ENCODE results near the gene KIAA1958. TPM values are rescaled to one million over a fixed set of nuclear protein-coding genes. Genes with fewer than 3 reads are reported as not detected.

The KIAA1958 gene
- total and polyA plus RNA-seq, 2 experiments from 2014 or later = 9.9 to 20.1 TPM

- Histone ChIP-seq H3K27me3 (no peaks in the 10 kb centered on the region), H3K9me3 (ENCODE audit: low read depth) (no peaks in the 10 kb centered on the region), H3K36me3 (no peaks in the 10 kb centered on the region), H3K27ac (no peak overlapping the region), H3K4me1 (ENCODE audit: low read depth) (no peaks in the 10 kb centered on the region), H3K4me3 (no peak overlapping the region)
- DNase-seq (ENCODE audit: low read depth in 1 of 2, low spot score in 1 of 2) = no peak
- TF ChIP-seq CTCF (IDR thresholded peaks at IDR 0.05; ENCODE audit: low read depth, low read length) = no peak
Measured at GRCh38 chr9:112520069-112520468, 33.4 kb downstream of the KIAA1958 start.

GRCh38 chr9:112520656-112521055, 34.0 kb downstream of the KIAA1958 start:
- H3K27me3 ChIP-seq = no peaks in the 10 kb centered on the region
- no peaks in the 10 kb centered on the region for H3K9me3 ChIP-seq (ENCODE audit: low read depth)
- no peak overlapping the region for H3K4me3 ChIP-seq
- H3K36me3 ChIP-seq = no peaks in the 10 kb centered on the region
- H3K27ac ChIP-seq = no peak overlapping the region
- TF ChIP-seq CTCF (IDR thresholded peaks at IDR 0.05; ENCODE audit: low read depth, low read length) = no peak
- DNase-seq (ENCODE audit: low read depth in 1 of 2, low spot score in 1 of 2) = no peak
- no peaks in the 10 kb centered on the region for H3K4me1 ChIP-seq (ENCODE audit: low read depth)

GRCh38 chr9:112526973-112527372, 40.3 kb downstream of the KIAA1958 start:
- Histone ChIP-seq H3K4me1 (ENCODE audit: low read depth) (peaks cover 7% of the 10 kb centered on the region), H3K9me3 (ENCODE audit: low read depth) (no peaks in the 10 kb centered on the region)
- no peak for TF ChIP-seq CTCF (IDR thresholded peaks at IDR 0.05; ENCODE audit: low read depth, low read length)

DNA sequence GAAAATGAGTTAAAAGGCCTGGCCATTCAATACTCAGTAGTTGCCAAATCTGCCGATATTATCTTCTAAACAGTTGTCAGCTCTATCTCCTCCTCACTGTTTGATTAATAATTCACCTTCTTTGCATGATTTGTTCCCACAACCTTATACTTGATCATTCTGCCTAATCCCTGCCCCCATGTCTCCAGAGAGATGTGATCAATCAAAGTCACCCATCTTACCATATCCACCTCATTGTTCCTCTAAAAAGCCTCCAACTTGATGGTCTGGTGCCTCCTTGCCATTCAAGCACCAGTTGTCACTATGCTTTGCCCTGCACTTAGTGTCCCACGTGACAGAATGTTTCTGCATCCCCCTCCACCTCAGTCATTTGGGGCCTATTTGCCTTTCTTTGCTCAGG, 41.3 kb downstream of the KIAA1958 start:
- no peaks in the 10 kb centered on the region for H3K36me3 ChIP-seq
- no peaks in the 10 kb centered on the region for H3K9me3 ChIP-seq (ENCODE audit: low read depth)
- H3K4me3 ChIP-seq = no peak overlapping the region
- peaks cover 10% of the 10 kb centered on the region for H3K4me1 ChIP-seq (ENCODE audit: low read depth)
- TF ChIP-seq CTCF (IDR thresholded peaks at IDR 0.05; ENCODE audit: low read depth, low read length) = no peak
- no peak overlapping the region for H3K27ac ChIP-seq
- H3K27me3 ChIP-seq = no peaks in the 10 kb centered on the region
- DNase-seq (ENCODE audit: low read depth in 1 of 2, low spot score in 1 of 2) = no peak

More at GRCh38 chr9:112526973-112527372, 40.3 kb downstream of the KIAA1958 start:
- Histone ChIP-seq H3K36me3 (no peaks in the 10 kb centered on the region), H3K27ac (no peak overlapping the region), H3K27me3 (no peaks in the 10 kb centered on the region), H3K4me3 (no peak overlapping the region)
- no peak for DNase-seq (ENCODE audit: low read depth in 1 of 2, low spot score in 1 of 2)

GRCh38 chr9:112529316-112529715, 42.7 kb downstream of the KIAA1958 start:
- Histone ChIP-seq H3K36me3 (no peaks in the 10 kb centered on the region), H3K27me3 (no peaks in the 10 kb centered on the region)
- TF ChIP-seq CTCF (IDR thresholded peaks at IDR 0.05; ENCODE audit: low read depth, low read length) = no peak

GRCh38 chr9:112530751-112531205, 44.2 kb downstream of the KIAA1958 start:
- Histone ChIP-seq H3K4me1 (ENCODE audit: low read depth) (peaks cover 10% of the 10 kb centered on the region), H3K4me3 (no peak overlapping the region), H3K36me3 (no peaks in the 10 kb centered on the region), H3K27me3 (no peaks in the 10 kb centered on the region), H3K9me3 (ENCODE audit: low read depth) (no peaks in the 10 kb centered on the region), H3K27ac (no peak overlapping the region)
- peak in 1 of 2 donors; percentile 18 for DNase-seq (ENCODE audit: low read depth in 1 of 2, low spot score in 1 of 2)
- no peak for TF ChIP-seq CTCF (IDR thresholded peaks at IDR 0.05; ENCODE audit: low read depth, low read length)

More at GRCh38 chr9:112529316-112529715, 42.7 kb downstream of the KIAA1958 start:
- peaks cover 10% of the 10 kb centered on the region for H3K4me1 ChIP-seq (ENCODE audit: low read depth)
- DNase-seq (ENCODE audit: low read depth in 1 of 2, low spot score in 1 of 2) = no peak
- H3K27ac ChIP-seq = no peak overlapping the region
- H3K9me3 ChIP-seq (ENCODE audit: low read depth) = no peaks in the 10 kb centered on the region
- no peak overlapping the region for H3K4me3 ChIP-seq

Measured in cardiac muscle cell (in vitro differentiated cells and primary cell).